HG02884 (cell line): ENCODE data around the gene ZNF385B.
"Not testable (repeated sequence)": the region's sequence is repeated elsewhere in the genome, so short reads cannot be mapped to it uniquely, and the experiment has no call there.

ENCODE experiments used
- ATAC-seq: cut with Tn5 transposase; IDR thresholded peaks from one replicate; pipeline ENCODE4 v1.9.1; 2021; ENCODE audit warnings: mild to moderate bottlenecking, moderate library complexity; ENCODE audit not compliant: unreplicated experiment

ZNF385B gene

DNA sequence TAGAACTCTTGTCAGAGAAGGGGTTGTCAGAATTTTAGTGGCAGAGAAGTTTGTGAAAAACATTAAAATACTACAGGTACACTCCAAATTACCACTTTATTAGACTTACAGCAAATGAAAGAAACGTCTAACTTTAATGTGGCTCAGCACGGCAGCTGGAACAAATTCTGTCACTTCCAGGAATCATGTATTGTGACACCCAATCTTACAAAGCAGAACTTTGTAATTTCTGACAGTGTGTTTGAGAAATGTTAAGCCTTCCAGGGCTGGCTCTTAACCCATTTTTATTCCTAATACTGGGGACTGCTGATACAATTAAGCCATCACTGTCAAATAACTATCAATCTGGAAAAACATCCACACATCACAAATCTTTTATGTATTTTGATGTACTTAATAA, 216.4 kb downstream of the ZNF385B start:
- no peak for ATAC-seq

DNA sequence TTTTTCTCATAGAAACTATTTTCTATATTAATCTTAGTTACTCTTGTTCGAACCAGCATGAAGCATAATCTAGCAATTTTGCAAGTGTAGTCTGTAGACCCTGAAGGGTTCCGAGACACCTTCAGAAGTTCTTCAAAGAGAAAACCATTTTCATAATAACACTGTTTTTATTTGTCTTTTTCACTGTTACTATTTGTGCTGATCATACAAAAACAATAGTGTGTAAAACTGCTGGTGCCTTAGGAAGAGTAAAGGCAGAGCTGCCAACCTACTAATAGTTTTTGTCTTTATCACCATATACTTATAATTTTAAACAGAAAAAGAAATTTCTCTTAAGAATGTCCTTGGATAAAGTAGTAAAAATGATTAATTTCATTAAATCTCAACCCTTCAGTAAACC, 218.9 kb downstream of the ZNF385B start:
- ATAC-seq, result no peak

DNA sequence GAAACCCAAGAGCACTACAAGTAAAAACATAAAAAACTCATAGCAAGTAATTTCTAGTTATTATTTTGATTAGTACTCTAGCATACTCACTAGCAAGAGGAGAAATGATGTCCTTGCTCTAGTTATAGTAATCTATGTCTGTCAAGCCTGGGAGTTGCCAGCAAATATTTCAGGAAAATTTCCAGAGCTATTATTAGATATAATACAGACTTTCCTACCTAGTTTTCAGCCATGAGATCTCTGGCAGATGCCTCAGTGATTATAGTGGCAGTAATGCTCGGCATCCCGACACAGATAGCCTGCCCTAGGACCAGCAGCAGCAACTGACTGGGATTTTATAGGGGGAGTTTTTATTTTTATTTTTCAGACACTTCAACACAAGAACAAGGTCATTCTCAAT, 224.4 kb downstream of the ZNF385B start:
- no peak for ATAC-seq

DNA sequence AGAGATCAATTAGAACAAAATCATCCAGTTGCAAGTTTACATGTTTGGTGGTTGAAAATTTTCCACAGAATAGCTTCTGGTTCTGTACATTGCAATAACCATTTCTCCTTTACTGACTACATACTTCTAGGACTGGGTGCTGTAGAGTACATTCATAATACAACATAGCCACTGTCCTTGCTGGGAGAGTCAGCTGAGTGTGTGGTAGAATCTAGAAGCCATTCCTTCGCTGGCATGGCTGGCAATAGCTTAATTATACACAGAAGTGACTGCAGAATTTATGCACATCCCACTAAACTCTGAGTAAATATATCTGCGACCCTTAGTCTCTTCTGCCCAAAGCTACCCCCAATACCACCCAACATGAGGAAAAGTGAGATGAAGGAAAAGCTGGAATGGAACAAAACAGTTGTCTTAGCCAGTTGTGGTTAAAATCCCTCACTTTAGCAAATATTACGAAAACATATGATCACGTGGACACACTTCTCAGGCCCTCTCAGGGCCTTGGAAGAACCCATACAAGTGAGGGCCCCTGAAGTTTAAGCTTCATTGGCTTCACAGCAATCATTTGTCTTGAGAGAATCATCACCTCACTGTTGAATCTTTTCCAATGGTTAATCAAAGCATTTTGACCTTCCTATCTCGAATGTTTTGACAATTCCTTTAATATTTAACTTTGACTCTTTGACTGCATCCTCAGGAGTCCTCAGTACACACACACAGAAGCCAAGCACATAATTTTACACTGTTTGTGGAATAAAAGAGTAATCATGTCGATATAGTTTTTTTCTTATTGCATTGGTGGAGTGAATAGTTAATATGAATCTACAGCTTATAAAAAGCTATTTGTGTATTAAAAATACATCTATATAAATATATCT, 225.1 kb downstream of the ZNF385B start:
- ATAC-seq, result no peak

DNA sequence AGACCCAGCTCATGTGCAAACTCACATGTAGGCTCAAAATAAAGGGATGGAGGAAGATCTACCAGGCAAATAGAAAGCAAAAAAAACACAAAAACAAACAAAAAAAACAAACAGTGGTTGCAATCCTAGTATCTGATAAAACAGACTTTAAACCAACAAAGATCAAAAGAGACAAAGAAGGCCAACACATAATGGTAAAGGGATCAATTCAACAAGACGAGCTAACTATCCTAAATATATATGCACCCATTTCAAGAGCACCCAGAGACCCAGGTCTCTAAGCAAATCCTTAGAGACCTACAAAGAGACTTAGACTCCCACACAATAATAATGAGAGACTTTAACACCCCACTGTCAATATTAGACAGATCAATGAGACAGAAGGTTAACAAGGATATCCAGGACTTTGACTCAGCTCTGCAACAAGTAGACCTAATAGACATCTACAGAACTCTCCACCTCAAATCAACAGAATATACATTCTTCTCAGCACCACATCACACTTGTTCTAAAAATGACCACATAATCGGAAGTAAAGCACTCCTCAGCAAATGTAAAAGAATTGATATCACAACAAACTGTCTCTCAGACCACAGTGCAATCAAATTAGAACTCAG, 229.5 kb downstream of the ZNF385B start:
- not testable (repeated sequence) for ATAC-seq

DNA sequence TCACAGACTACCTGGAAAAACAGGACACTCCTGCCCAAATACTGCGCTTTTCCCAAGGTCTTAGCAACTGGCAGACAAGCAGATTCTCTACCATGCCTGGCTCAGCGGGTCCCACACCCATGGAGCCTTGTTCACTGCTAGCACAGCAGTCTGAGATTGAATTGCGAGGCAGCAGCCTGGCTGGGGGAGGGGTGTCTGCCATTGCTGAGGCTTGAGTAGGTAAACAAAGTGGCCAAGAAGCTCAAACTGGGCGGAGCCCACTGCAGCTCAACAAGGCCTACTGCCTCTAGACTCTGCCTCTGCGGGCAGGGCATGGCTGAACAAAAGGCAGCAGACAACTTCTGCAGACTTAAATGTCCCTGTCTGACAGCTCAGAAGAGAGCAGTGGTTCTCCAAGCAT, 231.6 kb downstream of the ZNF385B start:
- not testable (repeated sequence) for ATAC-seq

DNA sequence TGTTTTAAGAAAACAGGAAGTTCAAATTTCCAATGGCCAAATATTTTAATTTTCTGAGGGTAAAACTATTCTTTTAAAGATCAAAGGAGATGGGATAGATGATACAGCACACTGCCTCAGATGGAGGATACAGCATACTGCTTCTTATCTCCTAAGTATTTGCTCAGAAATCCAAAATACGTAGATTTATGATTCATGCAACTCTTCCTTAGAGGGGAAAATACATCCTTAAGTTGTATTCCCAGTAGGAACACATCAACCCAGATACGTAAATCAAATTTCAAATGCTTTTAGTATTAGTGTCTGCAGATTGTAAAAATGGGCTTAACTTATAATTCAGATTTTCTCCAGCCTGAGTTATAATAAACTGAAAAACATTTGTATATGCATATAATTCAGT, 235.2 kb downstream of the ZNF385B start:
- ATAC-seq, result no peak

DNA sequence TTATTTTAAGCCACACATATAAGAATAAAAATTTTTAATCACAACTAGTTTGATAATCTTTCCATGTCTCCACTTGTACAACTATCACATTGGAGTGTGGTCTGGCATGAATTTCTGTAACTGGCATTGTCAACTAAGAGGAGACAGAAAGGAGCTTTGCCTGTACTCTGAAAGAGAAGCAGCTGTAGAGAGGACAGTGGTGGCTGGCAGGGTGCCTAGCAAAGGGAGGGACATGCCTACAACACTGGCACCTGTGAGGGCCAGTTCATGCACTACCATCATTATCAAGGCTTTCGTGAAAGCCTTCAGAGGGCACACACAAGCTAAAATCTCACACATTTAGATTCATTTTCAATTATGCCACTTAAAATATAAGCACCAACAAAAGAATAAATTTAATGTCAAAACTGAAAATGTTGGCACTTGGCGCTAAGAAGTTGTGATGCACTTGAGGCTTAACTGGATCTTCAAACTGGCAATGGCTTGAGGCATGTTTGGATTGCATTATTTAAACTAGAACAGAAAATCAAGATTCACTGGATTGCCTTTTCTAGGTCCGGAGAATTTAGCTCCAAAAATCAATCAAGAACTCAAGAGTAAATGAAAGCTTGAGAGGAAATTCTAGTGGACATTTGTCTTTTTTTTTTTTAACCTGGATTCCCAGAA, 238.6 kb downstream of the ZNF385B start:
- no peak for ATAC-seq

DNA sequence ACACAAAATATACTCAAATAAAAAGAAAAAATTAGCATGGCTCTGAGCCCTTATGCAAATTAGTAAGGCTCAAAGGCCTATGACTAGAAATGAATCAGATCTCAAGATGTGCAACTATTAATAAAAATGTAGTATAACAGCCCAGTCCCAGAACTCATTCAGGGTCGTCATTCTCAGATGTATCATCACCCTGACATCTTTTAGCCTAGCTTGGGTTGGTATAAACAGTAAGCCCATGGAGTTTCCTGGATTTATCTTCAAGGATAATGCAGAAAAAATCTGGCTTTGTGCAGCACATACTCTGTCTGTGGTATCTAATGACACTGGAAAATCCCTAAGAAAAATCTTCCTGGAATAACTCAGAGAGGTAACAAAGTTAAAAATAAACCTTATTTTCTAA, 239.3 kb downstream of the ZNF385B start:
- no peak for ATAC-seq

DNA sequence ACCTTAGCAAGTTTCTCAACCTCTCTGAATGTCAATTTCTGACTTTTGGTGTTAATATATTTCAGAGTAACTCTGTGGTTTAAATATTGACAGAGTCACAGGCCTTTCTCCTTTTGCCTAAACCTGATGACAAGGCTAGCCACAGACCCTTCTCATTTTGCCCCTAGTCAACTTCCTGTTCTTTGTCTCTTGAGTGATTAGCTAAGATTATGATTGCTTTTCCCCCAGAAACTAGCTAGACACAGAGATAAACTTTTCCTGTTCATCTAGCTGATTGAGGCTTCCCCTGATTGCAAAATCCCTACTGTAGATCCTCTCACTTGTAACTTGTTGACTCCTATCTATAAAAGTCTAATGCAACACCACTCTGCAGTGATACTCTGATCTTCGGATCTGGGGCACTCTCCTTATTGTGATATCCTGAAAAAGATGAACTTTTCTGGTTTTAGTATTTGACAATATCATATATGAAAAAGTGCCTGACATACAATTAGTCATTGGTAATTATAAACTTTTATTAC, 241.4 kb downstream of the ZNF385B start:
- ATAC-seq, result no peak

DNA sequence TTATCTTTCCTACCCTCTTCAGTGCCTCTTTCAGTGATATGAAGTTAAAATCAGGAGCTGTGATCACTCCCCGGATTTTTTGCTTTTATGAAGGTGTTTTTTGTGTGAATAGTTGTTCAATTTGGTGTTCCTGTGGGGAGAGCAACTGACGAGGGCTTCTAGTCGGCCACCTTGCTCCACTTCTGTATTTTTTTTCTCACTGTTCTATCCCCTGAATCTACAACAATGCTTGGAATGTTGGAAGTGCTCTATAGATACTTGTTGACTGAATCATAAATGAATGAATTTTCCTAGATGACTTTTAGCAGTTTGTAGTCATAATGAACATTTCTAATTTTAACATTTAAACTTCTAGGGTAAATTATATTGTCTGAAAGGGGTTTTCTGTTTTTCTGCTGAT, 247.3 kb downstream of the ZNF385B start:
- no peak for ATAC-seq

DNA sequence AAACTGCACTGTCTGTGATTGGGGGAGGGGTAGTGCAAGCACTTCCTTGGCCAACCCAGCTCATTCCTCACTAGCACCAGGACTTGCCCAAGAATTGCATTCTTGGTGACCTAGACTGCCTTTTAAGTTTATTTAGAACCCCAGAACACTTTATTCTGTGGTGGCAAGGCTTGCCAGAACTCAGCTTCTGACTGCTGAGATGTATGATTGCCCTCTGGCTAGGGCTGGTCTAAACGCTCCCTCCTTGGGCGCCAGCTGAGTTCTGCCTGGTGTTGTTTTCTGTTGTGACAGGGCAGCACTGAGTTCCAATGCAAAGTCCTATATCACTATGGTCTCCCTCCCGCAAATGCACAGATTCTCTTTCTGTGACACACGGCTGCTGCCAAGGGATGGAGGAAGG, 247.7 kb downstream of the ZNF385B start:
- no peak for ATAC-seq

DNA sequence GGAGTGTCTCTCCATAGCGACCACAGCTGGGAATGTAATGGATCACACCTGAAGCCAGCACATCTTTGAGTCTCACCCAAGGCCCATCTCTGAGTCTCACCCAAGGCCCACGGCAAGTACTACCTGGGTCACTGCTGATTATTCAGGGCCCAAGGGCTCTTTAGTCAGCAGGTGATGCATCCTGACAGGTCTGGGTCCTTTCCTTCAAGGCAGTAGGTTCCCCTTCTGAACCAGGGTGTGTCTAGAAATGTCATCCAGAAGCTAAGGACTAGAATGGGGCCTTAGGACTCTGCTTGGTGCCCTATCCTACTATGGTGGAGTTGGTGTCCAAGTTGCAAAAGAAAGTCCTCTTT, 248.1 kb downstream of the ZNF385B start:
- no peak for ATAC-seq

DNA sequence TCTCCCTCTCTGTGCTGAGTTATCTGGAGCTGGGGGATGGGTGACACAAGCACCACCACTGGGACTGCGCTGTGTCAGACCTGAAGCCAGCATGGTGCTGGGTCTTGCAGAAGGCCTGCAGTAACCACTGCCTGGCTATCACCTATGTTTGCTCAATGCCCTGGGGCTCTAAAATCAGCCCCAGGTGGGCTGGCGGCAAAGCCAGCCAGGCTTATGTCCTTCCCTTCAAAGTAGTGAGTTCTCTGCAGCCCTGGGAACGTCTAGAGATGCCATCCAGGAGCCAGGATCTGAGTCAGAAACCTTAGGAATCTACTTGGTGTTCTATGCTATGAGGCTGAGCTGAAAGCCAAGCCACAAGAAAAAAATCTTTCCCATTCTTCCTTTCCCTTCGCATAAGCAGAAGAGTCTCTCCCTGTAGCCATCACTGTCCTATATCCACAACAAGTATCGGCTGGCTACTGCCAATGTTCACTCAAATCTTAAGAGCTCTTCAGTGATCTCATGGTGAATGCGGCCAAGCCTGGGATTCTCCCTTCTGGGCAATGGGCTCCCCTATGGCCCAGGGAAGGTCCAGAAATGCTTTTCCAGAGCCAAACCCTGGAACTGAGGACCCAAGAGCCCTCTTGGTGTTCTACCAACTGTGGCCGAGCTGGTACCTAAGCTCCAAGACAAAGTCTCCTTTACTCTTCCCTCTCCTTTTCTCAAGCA, 248.7 kb downstream of the ZNF385B start:
- ATAC-seq, result no peak

DNA sequence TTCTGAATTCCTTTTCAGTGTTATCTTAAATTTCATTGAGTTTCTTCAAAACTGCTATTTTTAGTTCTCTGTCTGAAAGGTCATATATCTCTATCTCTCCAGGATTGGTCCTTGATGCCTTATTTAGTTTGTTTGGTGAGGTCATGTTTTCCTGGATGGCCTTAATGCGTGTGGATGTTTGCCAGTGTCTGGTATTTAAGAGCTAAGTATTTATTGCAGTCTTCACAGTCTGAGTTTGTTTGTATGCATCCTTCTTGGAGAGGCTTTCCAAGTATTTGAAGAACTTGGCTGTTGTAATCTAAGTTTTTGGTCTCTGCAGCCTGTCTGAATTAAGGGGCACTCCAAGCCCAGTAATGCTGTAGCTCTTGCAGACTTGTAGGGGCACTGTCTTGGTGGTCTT, 249.3 kb downstream of the ZNF385B start:
- ATAC-seq, result no peak

DNA sequence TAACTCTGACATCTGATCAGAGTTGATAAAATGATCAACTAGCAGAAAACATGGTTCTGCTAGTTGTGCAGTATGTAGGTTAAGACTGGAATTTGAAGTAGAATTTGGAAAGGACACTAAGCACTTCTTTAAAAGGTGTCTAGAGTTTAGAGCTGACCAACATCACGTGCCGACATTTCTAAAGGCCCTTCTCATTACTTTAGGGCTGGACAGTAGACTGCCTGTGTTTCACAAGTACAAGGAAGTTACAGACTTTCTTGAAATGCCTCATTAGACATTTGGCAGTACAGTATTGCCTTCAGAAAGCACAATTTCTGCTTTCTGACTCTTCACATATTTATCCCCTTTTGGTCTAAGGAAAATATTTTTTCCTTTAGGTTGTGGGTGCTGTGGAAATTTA, 255.3 kb downstream of the ZNF385B start:
- no peak for ATAC-seq

DNA sequence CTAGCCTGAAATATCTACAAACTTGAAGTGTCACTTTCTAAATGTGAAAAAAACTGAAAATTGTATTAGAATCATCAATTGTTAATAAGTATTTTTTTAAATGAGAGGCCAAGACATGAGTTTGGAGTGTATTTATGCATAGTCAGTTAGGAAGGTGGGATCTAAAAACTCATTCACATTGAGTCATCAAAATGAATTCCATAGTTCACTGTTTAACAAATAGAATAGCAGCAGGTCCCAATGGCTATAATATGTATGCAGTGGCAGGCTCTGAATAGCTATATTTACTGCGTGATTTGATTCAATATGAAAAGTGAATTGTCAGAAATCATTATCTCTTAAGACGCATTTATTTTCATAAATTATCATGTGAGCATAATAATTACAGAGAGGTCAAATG, 256.1 kb downstream of the ZNF385B start:
- ATAC-seq, result no peak

DNA sequence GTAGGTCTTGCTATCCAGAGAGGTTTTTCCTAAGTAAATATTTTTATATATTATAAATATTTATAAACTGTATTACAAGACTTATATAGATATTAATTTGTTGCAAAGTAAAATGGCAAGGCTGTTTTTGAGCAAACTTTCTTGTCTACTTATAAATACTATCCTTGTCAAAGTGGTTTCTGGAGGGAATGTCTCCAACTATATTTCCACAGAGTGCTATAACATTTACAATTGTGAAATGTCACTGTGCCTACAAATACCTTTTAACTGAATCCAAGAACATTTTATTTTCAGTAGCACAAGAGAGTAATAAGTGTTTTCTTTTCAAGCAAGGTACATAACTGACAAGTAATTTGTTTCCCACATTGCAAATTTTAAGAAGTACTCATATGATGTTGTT, 256.8 kb downstream of the ZNF385B start:
- no peak for ATAC-seq

DNA sequence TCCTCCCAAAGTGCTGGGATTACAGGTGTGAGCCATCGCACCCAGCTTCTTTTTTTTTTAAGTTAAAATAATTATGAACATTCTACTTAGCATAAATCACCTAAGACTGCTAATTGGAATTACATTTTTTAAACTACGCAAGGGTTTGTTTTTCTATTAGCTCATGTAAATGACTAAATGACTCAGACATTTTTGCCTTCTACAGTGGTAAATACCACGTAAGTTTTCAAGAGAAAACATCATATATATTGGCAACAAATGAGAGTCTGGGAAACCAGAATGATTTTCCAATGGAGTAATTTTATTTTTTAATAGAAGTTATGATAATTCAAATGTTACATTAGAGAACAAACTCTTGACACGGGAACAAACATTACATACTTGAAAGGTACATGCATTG, 259.0 kb downstream of the ZNF385B start:
- ATAC-seq, result no peak

DNA sequence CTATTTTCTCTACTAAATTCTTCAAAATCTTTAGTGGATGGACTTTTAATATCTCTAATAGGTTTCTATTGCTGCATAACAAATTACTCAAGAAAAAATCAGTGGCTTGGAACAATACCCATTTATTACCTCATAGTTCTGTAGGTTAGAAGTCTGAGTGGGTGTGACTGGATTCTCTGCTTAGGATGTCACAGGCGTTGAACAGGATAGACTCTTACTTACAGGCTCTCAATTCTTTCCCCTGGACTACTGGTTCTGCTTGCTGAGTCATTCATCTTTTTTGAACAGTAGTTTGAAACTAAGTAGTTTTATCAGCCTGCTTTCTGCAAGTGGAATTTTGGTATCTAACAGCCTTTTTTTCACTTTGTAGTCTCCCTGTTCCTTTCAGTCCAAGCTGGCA, 265.4 kb downstream of the ZNF385B start:
- no peak for ATAC-seq

DNA sequence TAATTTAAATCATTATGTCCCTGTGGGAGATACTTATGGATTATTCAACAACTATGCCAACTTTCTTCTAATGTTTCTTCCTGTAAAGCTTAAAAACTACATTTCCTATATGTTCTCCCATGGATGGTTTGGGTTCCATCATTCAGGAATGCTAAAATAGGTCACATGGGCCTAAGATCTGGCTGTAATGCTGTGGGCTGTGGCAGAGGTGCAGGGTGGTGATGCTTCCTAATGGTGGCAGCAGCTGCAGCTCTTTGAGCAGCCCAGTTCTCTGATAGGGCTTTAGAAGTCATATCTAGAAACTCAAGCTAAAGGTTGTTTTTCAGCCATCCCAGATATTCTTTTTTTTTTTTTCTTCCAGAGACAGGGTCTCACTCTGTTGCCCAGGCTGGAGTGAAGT, 266.1 kb downstream of the ZNF385B start:
- ATAC-seq, result no peak
